A172 (cell line): ENCODE data around the gene SLC39A9. TPM values are rescaled to one million over a fixed set of nuclear protein-coding genes. Genes with fewer than 3 reads are reported as not detected.
"Not testable (repeated sequence)": the region's sequence is repeated elsewhere in the genome, so short reads cannot be mapped to it uniquely, and the experiment has no call there.

ENCODE experiments used
- DNase-seq: peaks from one replicate; pipeline ENCODE4 v3.0.0-alpha.2; 2015; ENCODE audit warnings: low spot score
- total RNA-seq: library from RNA; depleted of rRNA; stranded (reverse); fragments of >200 nt; shearing (Covaris generic); gene quantifications from 2 replicates; pipeline ENCODE4 v1.2.3, GENCODE V29; 2014

SLC39A9 gene
- total RNA-seq, 1 experiment from 2014 or later, result 53.9 TPM

- DNase-seq, result no peak
Measured at GRCh38 chr14:69368381-69368780, 30.1 kb upstream of the SLC39A9 start.

GRCh38 chr14:69370061-69370460, 28.4 kb upstream of the SLC39A9 start:
- DNase-seq, result no peak

- no peak for DNase-seq
Measured at GRCh38 chr14:69372146-69372545, 26.3 kb upstream of the SLC39A9 start.

- no peak for DNase-seq
Measured at GRCh38 chr14:69373104-69373503, 25.4 kb upstream of the SLC39A9 start.

GRCh38 chr14:69374235-69374634, 24.3 kb upstream of the SLC39A9 start:
- no peak for DNase-seq

- no peak for DNase-seq
Measured at GRCh38 chr14:69375182-69375581, 23.3 kb upstream of the SLC39A9 start.

GRCh38 chr14:69375722-69376121, 22.8 kb upstream of the SLC39A9 start:
- no peak for DNase-seq

- DNase-seq, result no peak
Measured at GRCh38 chr14:69376439-69376838, 22.1 kb upstream of the SLC39A9 start.

GRCh38 chr14:69378274-69378673, 20.2 kb upstream of the SLC39A9 start:
- DNase-seq, result no peak

GRCh38 chr14:69387311-69387710, 11.2 kb upstream of the SLC39A9 start:
- DNase-seq, result no peak

GRCh38 chr14:69391400-69391799, 7.1 kb upstream of the SLC39A9 start:
- DNase-seq, result not testable (repeated sequence)

- no peak for DNase-seq
Measured at GRCh38 chr14:69392481-69392880, 6.0 kb upstream of the SLC39A9 start.

- no peak for DNase-seq
Measured at GRCh38 chr14:69395929-69396328, 2.6 kb upstream of the SLC39A9 start.

GRCh38 chr14:69398818-69399210, 322 bp downstream of the SLC39A9 start:
- DNase-seq, result no peak

- DNase-seq, result no peak
Measured at GRCh38 chr14:69399750-69400149, 1.3 kb downstream of the SLC39A9 start.

- no peak for DNase-seq
Measured at GRCh38 chr14:69400154-69400553, 1.7 kb downstream of the SLC39A9 start.

GRCh38 chr14:69401841-69402240, 3.3 kb downstream of the SLC39A9 start:
- no peak for DNase-seq

- no peak for DNase-seq
Measured at GRCh38 chr14:69404478-69404877, 6.0 kb downstream of the SLC39A9 start.

- no peak for DNase-seq
Measured at GRCh38 chr14:69404883-69405282, 6.4 kb downstream of the SLC39A9 start.

- DNase-seq, result no peak
Measured at GRCh38 chr14:69405762-69406161, 7.3 kb downstream of the SLC39A9 start.

- DNase-seq, result no peak
Measured at GRCh38 chr14:69408331-69408960, 10.0 kb downstream of the SLC39A9 start.

- DNase-seq, result no peak
Measured at GRCh38 chr14:69413483-69413882, 15.0 kb downstream of the SLC39A9 start.

- DNase-seq, result not testable (repeated sequence)
Measured at GRCh38 chr14:69416087-69416486, 17.6 kb downstream of the SLC39A9 start.

GRCh38 chr14:69423279-69423678, 24.8 kb downstream of the SLC39A9 start:
- DNase-seq, result no peak
